ENCODE measurements around the gene ACTG1. TPM values are rescaled to one million over a fixed set of nuclear protein-coding genes. Genes with fewer than 3 reads are reported as not detected.

The ACTG1 gene
- total RNA-seq, 2 experiments from 2014 or later = 3,566 to 4,759 TPM

DNA sequence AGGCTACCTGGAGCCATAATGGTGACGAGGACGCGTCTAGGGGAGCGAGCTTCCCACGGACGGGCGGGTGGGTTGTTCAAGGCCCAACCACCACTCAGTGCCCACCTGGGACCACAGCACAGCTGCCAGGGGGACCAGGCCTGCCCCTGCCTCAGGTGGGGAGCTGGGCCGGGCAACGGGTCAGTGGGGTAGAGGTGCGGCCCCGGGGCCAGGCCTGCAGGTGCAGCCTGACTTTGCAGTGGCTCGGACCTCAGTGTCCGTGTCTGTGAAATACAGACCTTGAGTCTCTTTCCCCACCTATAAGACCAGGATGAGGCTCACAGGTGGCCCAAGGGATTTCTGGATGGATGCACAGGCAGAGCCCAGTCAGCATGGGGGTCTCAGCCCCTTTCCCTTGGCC, 43.3 kb downstream of the ACTG1 start:
- no peak for ATAC-seq
- no peak overlapping the region for H3K4me3 Mint-ChIP-seq
- no peak for DNase-seq
- CTCF ChIA-PET = no interaction called here
- no peaks in the 10 kb centered on the region for H3K9me3 Mint-ChIP-seq (ENCODE audit: low read depth)
- H3K36me3 Mint-ChIP-seq = no peaks in the 10 kb centered on the region
- H3K27me3 Mint-ChIP-seq = no peaks in the 10 kb centered on the region
- no peak overlapping the region for H3K27ac Mint-ChIP-seq
- no peaks in the 10 kb centered on the region for H3K4me1 Mint-ChIP-seq

DNA sequence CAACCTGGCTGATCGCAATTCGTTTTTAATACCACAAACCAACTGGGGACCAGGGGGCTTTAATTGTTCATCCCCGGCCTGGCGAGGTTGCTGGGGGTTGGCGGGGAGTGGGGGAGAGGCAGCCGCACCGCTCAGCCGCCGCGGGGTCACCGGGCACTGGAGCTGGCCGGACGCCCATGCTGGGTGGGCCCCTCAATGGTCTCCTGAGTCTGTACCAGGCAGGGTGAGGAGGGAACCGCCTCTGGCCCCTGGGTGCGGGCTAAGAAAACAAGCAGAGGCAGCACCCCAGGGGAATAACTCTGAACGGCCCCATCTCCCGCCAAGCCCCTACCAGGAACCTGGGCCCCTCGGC, 43.9 kb downstream of the ACTG1 start:
- no peak for ATAC-seq
- CTCF ChIA-PET = no interaction called here

DNA sequence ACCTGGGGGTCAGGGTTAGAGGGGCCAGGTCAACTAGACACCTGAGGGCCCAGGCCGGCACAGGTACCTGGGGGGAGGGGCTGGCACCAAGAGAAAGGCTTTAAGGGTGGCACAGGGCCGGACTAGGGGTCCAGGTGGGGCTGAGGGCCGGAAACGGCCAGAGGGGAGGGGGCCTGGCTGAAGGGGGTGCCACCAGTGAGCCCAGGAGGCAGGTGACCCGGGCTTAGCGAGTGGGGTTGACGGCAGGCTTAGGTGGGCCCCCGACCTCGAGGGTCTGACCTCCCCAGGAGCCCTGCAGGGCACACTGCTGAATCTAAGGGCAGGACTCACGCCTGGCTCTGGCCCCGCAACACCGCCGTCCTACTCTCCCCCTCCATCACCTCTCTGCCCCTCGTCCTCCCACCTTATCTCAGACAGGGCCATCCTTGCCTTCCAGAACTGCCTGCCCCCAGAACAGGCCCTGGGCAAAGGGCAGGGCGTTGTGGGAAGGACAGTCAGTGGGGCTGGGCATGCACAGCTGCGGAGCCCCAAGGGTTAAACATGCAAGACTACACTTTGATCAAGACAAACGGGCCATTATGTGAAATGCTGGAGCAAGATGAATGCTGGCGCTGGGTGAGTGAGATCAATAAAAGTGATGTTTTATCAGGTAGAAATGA, 44.4 kb downstream of the ACTG1 start:
- CTCF ChIA-PET = no interaction called here
- no peaks in the 10 kb centered on the region for H3K4me1 Mint-ChIP-seq
- no peak overlapping the region for H3K4me3 Mint-ChIP-seq
- ATAC-seq = no peak
- no peak overlapping the region for H3K27ac Mint-ChIP-seq
- H3K27me3 Mint-ChIP-seq = no peaks in the 10 kb centered on the region
- H3K9me3 Mint-ChIP-seq (ENCODE audit: low read depth) = no peaks in the 10 kb centered on the region
- no peaks in the 10 kb centered on the region for H3K36me3 Mint-ChIP-seq
- DNase-seq = no peak

More for the DNA sequence above, 43.9 kb downstream of the ACTG1 start:
- Mint-ChIP-seq H3K27ac (no peak overlapping the region), H3K27me3 (no peaks in the 10 kb centered on the region), H3K4me3 (no peak overlapping the region), H3K36me3 (no peaks in the 10 kb centered on the region), H3K9me3 (ENCODE audit: low read depth) (no peaks in the 10 kb centered on the region), H3K4me1 (no peaks in the 10 kb centered on the region)
- no peak for DNase-seq

DNA sequence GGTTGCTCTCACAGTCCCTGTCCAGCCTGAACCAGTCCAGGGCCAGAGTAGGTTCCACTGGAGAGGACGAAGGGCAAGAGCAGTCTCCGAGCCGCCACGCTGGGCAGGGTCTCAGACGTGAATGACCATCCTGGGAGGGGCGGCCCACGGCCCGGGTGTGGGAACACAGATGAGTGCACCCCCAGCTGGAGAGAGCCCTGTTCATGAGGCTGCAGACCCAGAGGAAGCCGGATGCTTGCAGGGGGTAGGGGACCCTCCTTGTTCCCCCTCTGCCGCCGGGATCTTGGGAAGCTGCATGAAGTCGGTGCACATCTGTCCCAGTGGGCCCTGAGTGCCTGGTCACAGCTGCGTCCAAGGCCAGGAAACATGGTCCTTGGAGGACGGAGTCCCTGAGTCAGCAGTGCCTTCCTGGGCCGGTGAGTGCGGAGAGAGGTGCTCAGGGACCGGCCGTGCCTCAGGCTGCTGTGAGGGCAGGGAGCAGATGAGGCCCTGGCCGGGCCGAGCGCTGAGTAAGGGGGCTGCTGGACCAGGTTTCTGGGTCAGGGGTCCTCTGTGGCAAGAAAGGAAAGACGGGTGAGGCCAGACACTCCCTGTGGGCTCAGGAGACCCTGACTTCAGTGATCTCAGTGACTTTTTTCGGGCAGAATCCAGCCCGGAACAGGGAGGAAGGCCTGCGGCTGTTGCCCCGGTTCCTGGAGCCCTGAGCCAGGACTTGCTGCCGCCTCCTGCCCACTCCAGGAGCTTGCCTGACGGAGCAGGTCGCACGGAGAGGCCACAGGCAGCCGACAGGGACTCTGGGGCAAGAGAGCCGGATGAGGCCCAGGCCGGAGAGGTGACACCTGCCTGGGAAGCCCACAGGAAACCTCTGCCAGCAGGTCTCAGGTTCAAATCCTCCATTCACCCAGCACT, 45.8 kb downstream of the ACTG1 start:
- H3K4me3 Mint-ChIP-seq = no peak overlapping the region
- H3K27me3 Mint-ChIP-seq = no peaks in the 10 kb centered on the region
- CTCF ChIA-PET = no interaction called here
- H3K27ac Mint-ChIP-seq = no peak overlapping the region
- DNase-seq = no peak
- no peaks in the 10 kb centered on the region for H3K36me3 Mint-ChIP-seq
- no peaks in the 10 kb centered on the region for H3K4me1 Mint-ChIP-seq
- H3K9me3 Mint-ChIP-seq (ENCODE audit: low read depth) = no peaks in the 10 kb centered on the region
- ATAC-seq = no peak

DNA sequence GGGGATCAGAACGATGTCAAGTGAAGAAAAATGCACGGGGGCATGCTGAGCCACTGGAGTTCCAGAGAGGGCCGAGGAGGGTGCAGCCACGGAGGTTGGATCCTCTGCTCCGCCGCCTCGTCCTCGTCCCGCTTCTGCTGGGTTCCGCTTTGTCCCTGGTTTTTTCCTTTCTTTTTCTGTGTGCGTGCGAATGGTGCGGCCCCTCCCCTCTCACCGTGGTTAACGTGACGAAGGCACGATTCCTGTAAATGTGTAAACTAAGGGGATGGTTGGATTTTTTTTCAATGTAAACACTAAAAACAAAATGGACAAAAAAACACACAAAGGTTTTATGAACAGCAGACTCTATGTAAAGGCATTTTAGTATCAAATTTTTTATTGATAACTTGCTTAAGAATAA, 46.7 kb downstream of the ACTG1 start:
- no peaks in the 10 kb centered on the region for H3K9me3 Mint-ChIP-seq (ENCODE audit: low read depth)
- CTCF ChIA-PET = no interaction called here
- ATAC-seq = no peak
- no peaks in the 10 kb centered on the region for H3K4me1 Mint-ChIP-seq
- no peak overlapping the region for H3K27ac Mint-ChIP-seq
- DNase-seq = no peak
- H3K36me3 Mint-ChIP-seq = no peaks in the 10 kb centered on the region
- no peak overlapping the region for H3K4me3 Mint-ChIP-seq
- no peaks in the 10 kb centered on the region for H3K27me3 Mint-ChIP-seq

DNA sequence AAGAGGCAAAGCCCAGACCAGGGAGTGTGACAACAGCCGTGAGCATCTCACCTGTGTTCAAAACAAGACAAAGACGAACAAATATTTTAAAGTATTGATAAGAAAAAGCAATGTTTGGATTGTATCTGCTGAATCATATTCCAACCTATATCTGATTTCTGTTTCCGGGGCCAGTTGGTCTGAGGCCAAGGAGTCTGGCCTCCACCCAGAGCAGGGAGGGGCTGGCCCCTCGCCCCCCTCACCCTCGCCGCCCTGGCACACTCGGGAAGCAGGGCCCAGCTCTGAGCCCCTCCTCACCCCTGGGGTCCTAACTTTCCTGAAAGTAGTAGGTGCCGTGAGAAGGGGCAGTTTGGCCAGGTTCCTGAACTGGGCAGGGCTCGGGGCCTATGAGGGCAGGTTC, 48.0 kb downstream of the ACTG1 start:
- Mint-ChIP-seq H3K27me3 (no peaks in the 10 kb centered on the region), H3K4me1 (no peaks in the 10 kb centered on the region), H3K4me3 (no peak overlapping the region), H3K27ac (no peak overlapping the region), H3K36me3 (no peaks in the 10 kb centered on the region), H3K9me3 (ENCODE audit: low read depth) (no peaks in the 10 kb centered on the region)
- CTCF ChIA-PET = no interaction called here
- DNase-seq (no peak), ATAC-seq (no peak)

DNA sequence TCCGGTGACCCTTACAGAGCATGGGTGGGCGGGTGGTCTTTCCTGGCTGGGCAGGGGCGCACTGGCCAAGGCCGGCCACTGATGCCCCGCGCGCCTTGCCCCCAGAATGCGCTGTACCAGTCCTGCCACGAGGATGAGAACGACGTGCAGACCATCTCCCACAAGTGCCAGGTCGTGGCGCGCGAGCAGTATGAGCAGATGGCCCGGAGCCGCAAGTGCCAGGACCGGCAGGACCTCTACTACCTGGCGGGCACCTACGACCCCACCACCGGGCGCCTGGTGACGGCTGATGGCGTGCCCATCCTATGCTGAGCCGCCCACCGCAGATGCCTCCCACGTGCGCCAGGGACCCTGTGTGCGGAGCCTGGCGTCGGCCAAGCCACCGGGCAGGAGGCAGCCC, 49.1 kb downstream of the ACTG1 start:
- H3K4me3 Mint-ChIP-seq = no peak overlapping the region
- no peaks in the 10 kb centered on the region for H3K9me3 Mint-ChIP-seq (ENCODE audit: low read depth)
- H3K4me1 Mint-ChIP-seq = no peaks in the 10 kb centered on the region
- CTCF ChIA-PET = no interaction called here
- H3K27me3 Mint-ChIP-seq = no peaks in the 10 kb centered on the region
- ATAC-seq (no peak), DNase-seq (no peak)
- H3K27ac Mint-ChIP-seq = no peak overlapping the region
- H3K36me3 Mint-ChIP-seq = no peaks in the 10 kb centered on the region

DNA sequence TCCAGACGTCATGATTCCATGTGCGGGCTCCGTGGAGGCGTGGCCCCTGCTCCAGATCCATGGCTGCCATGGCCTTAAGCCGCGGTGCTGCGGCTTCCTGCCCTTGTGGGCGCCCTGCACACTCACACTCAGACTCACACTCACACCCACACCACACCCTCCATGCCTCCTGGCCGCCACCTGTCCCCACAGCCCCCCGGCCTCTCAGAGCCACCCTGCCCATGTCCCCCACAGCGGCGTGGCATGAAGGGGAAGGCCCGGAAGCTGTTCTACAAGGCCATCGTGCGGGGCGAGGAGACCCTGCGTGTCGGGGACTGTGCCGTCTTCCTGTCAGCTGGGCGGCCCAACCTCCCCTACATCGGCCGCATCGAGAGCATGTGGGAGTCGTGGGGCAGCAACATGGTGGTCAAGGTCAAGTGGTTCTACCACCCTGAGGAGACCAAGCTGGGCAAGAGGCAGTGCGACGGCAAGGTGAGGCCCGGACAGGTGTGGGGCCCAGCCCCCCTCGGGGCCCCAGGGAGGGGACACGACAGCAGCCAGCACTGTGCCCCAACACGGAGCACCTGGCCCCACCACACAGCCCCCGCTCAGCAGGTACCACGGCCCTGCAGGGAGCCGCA, 50.0 kb downstream of the ACTG1 start:
- H3K4me1 Mint-ChIP-seq = no peaks in the 10 kb centered on the region
- H3K27me3 Mint-ChIP-seq = no peaks in the 10 kb centered on the region
- DNase-seq (no peak), ATAC-seq (no peak)
- H3K36me3 Mint-ChIP-seq = no peaks in the 10 kb centered on the region
- CTCF ChIA-PET = interaction anchor here (1.0 kb wide), 1 partner anchor 22 kb away, joined by 3 read pairs; no protein-coding TSS in a partner anchor
- no peaks in the 10 kb centered on the region for H3K9me3 Mint-ChIP-seq (ENCODE audit: low read depth)
- no peak overlapping the region for H3K4me3 Mint-ChIP-seq
- H3K27ac Mint-ChIP-seq = no peak overlapping the region

DNA sequence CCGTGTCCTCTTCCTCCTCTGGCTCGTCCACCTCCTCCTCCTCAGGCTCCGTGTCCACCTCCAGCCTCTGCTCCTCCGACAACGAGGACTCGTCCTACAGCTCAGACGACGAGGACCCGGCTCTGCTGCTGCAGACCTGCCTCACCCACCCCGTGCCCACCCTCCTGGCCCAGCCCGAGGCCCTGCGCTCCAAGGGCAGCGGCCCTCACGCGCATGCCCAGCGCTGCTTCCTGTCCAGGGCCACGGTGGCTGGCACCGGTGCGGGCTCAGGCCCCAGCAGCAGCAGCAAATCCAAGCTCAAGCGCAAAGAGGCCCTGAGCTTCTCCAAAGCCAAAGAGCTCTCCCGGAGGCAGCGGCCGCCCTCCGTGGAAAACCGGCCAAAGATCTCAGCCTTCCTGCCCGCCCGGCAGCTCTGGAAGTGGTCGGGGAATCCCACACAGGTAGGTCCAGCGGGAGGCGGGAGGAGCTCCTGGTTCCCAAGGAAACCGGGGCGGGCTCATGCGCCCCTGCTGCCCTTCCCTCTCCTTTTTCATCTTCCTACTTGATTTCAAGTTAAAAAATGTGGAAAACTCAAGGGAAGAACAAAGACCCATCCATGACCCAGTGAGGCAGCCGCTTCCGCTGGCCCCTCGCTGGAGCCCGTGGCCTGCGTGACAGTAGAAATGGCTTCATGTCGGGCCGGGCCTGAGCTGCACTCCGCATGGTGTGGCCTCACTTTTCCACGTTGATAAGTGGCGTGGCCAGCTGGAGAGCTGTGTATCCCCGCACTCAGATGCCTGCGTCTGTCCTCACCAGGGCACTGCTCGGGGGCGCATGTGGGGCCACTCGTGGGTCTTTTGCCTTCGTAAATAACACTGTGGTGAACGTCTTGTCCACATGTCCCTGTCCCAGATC, 50.7 kb downstream of the ACTG1 start:
- H3K27ac Mint-ChIP-seq = no peak overlapping the region
- no peaks in the 10 kb centered on the region for H3K27me3 Mint-ChIP-seq
- H3K36me3 Mint-ChIP-seq = no peaks in the 10 kb centered on the region
- H3K4me3 Mint-ChIP-seq = no peak overlapping the region
- ATAC-seq (no peak), DNase-seq (no peak)
- H3K4me1 Mint-ChIP-seq = no peaks in the 10 kb centered on the region
- CTCF ChIA-PET = interaction anchor here (1.0 kb wide), 1 partner anchor 21 kb away, joined by 3 read pairs; no protein-coding TSS in a partner anchor
- H3K9me3 Mint-ChIP-seq (ENCODE audit: low read depth) = no peaks in the 10 kb centered on the region

DNA sequence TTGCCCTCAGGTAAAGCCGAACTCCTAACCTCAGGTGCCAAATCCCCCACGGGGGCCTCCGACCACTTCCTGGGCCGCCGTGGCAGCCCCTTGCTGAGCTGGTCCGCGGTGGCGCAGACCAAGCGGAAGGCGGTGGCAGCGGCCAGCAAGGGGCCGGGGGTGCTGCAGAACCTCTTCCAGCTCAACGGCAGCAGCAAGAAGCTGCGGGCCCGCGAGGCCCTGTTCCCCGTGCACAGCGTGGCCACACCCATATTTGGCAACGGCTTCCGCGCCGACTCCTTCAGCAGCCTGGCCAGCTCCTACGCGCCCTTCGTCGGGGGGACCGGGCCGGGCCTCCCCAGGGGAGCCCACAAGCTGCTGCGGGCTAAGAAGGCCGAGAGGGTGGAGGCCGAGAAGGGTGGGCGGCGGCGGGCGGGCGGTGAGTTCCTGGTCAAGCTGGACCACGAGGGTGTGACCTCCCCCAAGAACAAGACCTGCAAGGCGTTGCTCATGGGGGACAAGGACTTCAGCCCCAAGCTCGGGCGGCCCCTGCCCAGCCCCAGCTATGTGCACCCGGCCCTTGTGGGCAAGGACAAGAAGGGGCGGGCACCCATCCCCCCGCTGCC, 51.6 kb downstream of the ACTG1 start:
- no peaks in the 10 kb centered on the region for H3K36me3 Mint-ChIP-seq
- H3K9me3 Mint-ChIP-seq (ENCODE audit: low read depth) = no peaks in the 10 kb centered on the region
- H3K27me3 Mint-ChIP-seq = no peaks in the 10 kb centered on the region
- no peak overlapping the region for H3K4me3 Mint-ChIP-seq
- CTCF ChIA-PET = no interaction called here
- DNase-seq (no peak), ATAC-seq (no peak)
- H3K4me1 Mint-ChIP-seq = no peaks in the 10 kb centered on the region
- no peak overlapping the region for H3K27ac Mint-ChIP-seq

Measured in activated CD8-positive, alpha-beta memory T cell treated with anti-CD3 and anti-CD28 coated beads, Interleukin-2, amount 10 ng/mL, durations not matched to agents 7 days and 5 days (primary cell).